Fibroblast of villous mesenchyme (primary cell): Measurements from ENCODE around the gene MRPS27. TPM values are rescaled to one million over a fixed set of nuclear protein-coding genes. Genes with fewer than 3 reads are reported as not detected.

ENCODE experiments used
- DNase-seq: peaks from one replicate; pipeline ENCODE4 v3.0.0-alpha.2; 2010; ENCODE audit warnings: low read depth
- H3K4me3 ChIP-seq: 2 replicates; pipeline ENCODE4 v1.5.1; 2011; ENCODE audit warnings: low read depth, mild to moderate bottlenecking, low read length
- total RNA-seq: library from RNA; depleted of rRNA; stranded (reverse); fragments of >200 nt; gene quantifications from 2 replicates; pipeline ENCODE4 v1.2.3, GENCODE V29; 2012
- TF ChIP-seq, protein P1 (sequence below): IDR thresholded peaks from 2 replicates; pipeline ENCODE4 v1.5.1; 2012; ENCODE audit warnings: low read depth, mild to moderate bottlenecking, low read length; ENCODE audit not compliant: insufficient read depth

Gene MRPS27
- total RNA-seq, 1 donor = 88.5 TPM

DNA sequence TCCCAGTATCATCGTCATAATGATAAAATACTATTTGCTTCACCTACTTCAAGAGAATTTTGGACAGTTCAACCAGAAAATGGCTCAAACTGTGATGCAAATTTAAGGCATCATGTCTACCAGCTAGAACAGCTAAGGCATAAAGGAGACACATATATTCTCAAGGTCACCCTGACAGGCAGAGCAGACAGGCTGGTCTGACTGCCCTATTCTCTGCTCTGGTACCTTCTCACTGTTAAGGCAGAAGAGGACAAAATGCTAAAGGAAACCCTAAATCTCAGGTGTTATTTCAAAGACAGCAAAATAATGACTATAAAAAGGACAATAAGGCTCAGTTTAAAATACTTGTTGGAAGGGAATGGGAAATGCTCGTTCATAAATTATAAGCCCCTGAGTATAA lies 87.2 kb downstream of the MRPS27 start:
- no peak overlapping the region for H3K4me3 ChIP-seq

DNA sequence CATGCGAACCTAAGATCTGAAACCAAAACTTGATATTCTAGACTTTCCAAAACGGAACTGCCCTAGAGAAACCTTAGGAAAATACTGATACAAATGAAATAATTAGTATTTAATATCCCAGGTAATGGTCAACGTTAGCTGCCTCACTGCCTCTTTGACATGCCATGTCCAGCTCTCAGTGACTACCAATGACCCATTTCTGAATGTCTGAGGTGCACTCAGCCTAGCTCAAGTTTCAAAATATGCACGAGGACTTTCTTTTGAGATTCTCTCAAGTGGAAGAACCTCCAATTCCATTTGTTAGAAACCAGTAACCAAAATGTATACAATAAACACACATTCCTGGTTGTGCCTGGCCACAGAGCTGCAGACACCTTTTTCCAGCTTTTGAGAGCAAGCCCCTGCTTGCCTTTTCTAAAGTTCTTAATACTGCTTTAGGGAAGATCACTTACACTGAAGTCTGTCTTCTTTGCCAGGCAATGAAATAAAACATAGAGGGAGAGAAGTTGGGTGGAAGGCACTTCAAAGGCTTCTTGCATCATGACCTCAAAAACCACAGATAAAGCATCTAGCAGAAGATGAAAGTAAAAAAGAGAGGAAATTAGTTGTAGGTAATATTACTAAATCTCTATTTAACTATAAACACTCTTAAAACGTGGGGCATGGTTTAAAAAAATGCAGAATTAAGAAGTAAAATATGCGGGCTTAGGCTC lies 87.9 kb downstream of the MRPS27 start:
- H3K4me3 ChIP-seq = no peak overlapping the region
- TF ChIP-seq, protein P1, sequence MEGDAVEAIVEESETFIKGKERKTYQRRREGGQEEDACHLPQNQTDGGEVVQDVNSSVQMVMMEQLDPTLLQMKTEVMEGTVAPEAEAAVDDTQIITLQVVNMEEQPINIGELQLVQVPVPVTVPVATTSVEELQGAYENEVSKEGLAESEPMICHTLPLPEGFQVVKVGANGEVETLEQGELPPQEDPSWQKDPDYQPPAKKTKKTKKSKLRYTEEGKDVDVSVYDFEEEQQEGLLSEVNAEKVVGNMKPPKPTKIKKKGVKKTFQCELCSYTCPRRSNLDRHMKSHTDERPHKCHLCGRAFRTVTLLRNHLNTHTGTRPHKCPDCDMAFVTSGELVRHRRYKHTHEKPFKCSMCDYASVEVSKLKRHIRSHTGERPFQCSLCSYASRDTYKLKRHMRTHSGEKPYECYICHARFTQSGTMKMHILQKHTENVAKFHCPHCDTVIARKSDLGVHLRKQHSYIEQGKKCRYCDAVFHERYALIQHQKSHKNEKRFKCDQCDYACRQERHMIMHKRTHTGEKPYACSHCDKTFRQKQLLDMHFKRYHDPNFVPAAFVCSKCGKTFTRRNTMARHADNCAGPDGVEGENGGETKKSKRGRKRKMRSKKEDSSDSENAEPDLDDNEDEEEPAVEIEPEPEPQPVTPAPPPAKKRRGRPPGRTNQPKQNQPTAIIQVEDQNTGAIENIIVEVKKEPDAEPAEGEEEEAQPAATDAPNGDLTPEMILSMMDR = no peak
- DNase-seq = peak; percentile 82

More for the DNA sequence above, 87.2 kb downstream of the MRPS27 start:
- no peak for DNase-seq
- TF ChIP-seq, protein P1 = no peak

DNA sequence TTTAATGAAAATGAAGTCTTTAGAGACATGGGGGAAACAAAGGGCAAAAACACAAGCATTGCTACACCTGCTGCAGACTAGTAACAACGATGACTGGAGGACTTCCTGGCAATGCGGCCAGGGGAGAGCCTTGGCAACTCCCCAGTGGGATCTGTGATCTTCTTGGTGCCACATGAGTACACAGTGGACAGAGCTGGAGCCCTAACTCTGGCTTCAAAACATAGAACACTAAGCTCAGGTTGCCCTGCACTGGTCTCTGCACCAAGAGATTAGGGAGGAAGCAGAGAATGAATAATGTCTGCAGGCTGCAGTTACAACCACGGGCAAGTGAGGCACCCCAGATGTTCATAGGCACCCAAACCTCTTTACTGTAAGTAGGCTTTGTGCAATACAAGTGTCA lies 91.1 kb downstream of the MRPS27 start:
- TF ChIP-seq, protein P1 = no peak

DNA sequence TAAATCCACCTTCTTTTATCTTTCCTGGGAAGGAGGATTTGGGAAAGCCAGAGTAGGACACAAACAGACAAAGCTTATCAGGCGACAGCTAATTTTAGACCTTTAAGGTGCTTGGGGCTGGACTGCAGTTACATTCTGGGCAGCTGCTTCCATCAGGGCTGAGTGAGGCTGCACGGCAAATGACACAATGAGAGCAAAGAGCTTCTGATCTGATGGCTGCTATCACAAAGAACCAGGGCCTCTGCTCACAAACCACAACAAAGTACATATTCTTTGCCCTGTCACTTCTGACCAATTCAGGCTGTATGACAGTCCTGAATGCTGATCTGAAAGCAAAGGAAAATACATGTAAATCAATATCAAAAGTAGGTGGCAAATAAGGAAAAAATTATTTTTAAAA lies 93.1 kb downstream of the MRPS27 start:
- DNase-seq = no peak
- TF ChIP-seq, protein P1 = no peak
- H3K4me3 ChIP-seq = no peak overlapping the region

More for the DNA sequence above, 91.1 kb downstream of the MRPS27 start:
- H3K4me3 ChIP-seq = no peak overlapping the region
- DNase-seq = no peak

DNA sequence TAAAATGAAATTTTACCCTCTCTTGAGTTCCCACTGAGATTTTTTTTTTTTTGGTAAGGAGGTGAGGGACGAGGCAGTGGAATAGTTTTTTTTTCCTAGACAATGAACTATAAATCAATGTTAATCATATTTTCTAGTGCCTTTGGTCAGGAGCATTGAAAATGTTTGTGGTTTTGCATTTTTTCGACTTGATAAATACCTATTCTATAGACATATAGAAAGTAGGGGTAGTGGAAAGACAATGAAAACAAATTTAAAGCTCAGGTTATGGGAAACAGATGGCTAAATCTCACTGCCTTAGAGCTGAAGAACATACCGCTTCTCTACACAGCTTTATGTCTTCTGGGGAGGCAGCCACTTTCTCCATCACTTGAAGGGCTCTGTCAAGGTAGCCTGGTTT lies 94.3 kb downstream of the MRPS27 start:
- no peak for DNase-seq
- H3K4me3 ChIP-seq = no peak overlapping the region
- TF ChIP-seq, protein P1 = no peak

DNA sequence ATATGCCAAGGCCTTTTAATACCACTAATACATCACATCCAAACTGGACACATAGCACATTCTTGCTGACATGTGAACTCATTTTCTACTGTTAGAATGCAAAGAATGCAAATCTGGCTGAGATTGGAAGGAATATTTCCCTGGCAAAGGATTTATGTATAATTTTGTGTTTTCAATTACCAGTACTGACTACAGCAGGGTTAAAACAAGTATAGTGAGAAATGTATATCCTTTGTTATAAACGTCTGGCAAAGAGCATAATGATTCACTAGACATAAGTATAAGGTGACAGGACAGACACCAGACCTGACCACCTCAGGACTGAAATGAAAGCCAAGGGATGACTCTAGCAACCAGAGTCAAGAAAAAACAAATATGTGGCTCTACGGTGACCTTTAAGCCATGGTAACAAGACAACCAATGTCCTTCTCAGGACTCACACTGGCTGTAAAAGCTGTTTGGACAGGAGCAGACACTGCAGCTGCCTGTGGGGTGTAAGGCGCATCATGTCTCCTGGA lies 95.0 kb downstream of the MRPS27 start:
- TF ChIP-seq, protein P1 = no peak
- no peak overlapping the region for H3K4me3 ChIP-seq
- no peak for DNase-seq
